Measurements from ENCODE around the gene NTN3. TPM values are rescaled to one million over a fixed set of nuclear protein-coding genes. Genes with fewer than 3 reads are reported as not detected.

The NTN3 gene
- total RNA-seq, 1 experiment from 2014 or later, result not detected

GRCh38 chr16:2472488-2472864, 1.4 kb downstream of the NTN3 start:
- TF ChIP-seq, protein P1, sequence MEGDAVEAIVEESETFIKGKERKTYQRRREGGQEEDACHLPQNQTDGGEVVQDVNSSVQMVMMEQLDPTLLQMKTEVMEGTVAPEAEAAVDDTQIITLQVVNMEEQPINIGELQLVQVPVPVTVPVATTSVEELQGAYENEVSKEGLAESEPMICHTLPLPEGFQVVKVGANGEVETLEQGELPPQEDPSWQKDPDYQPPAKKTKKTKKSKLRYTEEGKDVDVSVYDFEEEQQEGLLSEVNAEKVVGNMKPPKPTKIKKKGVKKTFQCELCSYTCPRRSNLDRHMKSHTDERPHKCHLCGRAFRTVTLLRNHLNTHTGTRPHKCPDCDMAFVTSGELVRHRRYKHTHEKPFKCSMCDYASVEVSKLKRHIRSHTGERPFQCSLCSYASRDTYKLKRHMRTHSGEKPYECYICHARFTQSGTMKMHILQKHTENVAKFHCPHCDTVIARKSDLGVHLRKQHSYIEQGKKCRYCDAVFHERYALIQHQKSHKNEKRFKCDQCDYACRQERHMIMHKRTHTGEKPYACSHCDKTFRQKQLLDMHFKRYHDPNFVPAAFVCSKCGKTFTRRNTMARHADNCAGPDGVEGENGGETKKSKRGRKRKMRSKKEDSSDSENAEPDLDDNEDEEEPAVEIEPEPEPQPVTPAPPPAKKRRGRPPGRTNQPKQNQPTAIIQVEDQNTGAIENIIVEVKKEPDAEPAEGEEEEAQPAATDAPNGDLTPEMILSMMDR (IDR thresholded peaks at IDR 0.05; ENCODE audit: unreplicated experiment), result no peak
- peaks cover 44% of the 10 kb centered on the region for H3K27me3 Mint-ChIP-seq (ENCODE audit: unreplicated experiment)
- no peak for DNase-seq
- intact Hi-C loops (cut with micrococcal nuclease; ENCODE audit: unreplicated experiment), result no loop called here
- peaks cover 42% of the 10 kb centered on the region for H3K36me3 Mint-ChIP-seq (ENCODE audit: insufficient read depth, unreplicated experiment)
- BruUV-seq (replicated peaks), result no TSS peak
- CTCF ChIA-PET, result no interaction called here
- no peak overlapping the region for H3K27ac Mint-ChIP-seq (ENCODE audit: unreplicated experiment)
- peak overlapping the region; percentile 79 for H3K4me3 Mint-ChIP-seq (ENCODE audit: low read depth, unreplicated experiment)
- H3K9me3 Mint-ChIP-seq (ENCODE audit: low read depth, unreplicated experiment), result no peaks in the 10 kb centered on the region
- peaks cover 27% of the 10 kb centered on the region for H3K4me1 Mint-ChIP-seq (ENCODE audit: low read depth, unreplicated experiment)

GRCh38 chr16:2472885-2473445, 1.9 kb downstream of the NTN3 start:
- H3K4me1 Mint-ChIP-seq (ENCODE audit: low read depth, unreplicated experiment), result peaks cover 31% of the 10 kb centered on the region
- no TSS peak for BruUV-seq (replicated peaks)
- peaks cover 42% of the 10 kb centered on the region for H3K36me3 Mint-ChIP-seq (ENCODE audit: insufficient read depth, unreplicated experiment)
- DNase-seq, result peak; percentile 35
- peak overlapping the region; percentile 79 for H3K4me3 Mint-ChIP-seq (ENCODE audit: low read depth, unreplicated experiment)
- TF ChIP-seq, protein P1 (IDR thresholded peaks at IDR 0.05; ENCODE audit: unreplicated experiment), result no peak
- CTCF ChIA-PET, result no interaction called here
- peaks cover 44% of the 10 kb centered on the region for H3K27me3 Mint-ChIP-seq (ENCODE audit: unreplicated experiment)
- peak overlapping the region; percentile 66 for H3K27ac Mint-ChIP-seq (ENCODE audit: unreplicated experiment)
- intact Hi-C loops (cut with micrococcal nuclease; ENCODE audit: unreplicated experiment), result no loop called here
- no peaks in the 10 kb centered on the region for H3K9me3 Mint-ChIP-seq (ENCODE audit: low read depth, unreplicated experiment)

DNA sequence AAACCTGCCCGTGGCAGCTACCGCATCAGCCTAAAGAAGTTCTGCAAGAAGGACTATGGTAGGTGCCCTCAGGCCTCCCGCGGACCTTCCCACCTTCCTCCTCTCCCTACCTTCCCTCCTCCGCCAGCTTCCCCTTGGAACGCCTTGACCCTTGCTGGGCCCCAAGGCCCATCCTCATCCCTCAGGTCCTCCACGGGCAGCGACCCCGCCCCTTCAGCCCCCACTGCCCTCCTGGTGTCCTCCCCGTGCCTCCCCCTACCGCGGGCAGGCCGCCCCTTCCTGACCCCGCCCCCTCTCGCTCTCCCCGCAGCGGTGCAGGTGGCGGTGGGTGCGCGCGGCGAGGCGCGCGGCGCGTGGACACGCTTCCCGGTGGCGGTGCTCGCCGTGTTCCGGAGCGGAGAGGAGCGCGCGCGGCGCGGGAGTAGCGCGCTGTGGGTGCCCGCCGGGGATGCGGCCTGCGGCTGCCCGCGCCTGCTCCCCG, 2.4 kb downstream of the NTN3 start:
- peaks cover 36% of the 10 kb centered on the region for H3K4me1 Mint-ChIP-seq (ENCODE audit: low read depth, unreplicated experiment)
- H3K36me3 Mint-ChIP-seq (ENCODE audit: insufficient read depth, unreplicated experiment), result peaks cover 38% of the 10 kb centered on the region
- no peaks in the 10 kb centered on the region for H3K9me3 Mint-ChIP-seq (ENCODE audit: low read depth, unreplicated experiment)
- H3K27ac Mint-ChIP-seq (ENCODE audit: unreplicated experiment), result peak overlapping the region; percentile 66
- CTCF ChIA-PET, result no interaction called here
- peaks cover 44% of the 10 kb centered on the region for H3K27me3 Mint-ChIP-seq (ENCODE audit: unreplicated experiment)
- TF ChIP-seq, protein P1 (IDR thresholded peaks at IDR 0.05; ENCODE audit: unreplicated experiment), result no peak
- intact Hi-C loops (cut with micrococcal nuclease; ENCODE audit: unreplicated experiment), result no loop called here
- peak overlapping the region; percentile 79 for H3K4me3 Mint-ChIP-seq (ENCODE audit: low read depth, unreplicated experiment)
- no peak for DNase-seq
- no TSS peak for BruUV-seq (replicated peaks)

- Mint-ChIP-seq H3K9me3 (ENCODE audit: low read depth, unreplicated experiment) (no peaks in the 10 kb centered on the region), H3K27me3 (ENCODE audit: unreplicated experiment) (peaks cover 37% of the 10 kb centered on the region), H3K4me1 (ENCODE audit: low read depth, unreplicated experiment) (peaks cover 36% of the 10 kb centered on the region), H3K27ac (ENCODE audit: unreplicated experiment) (peak overlapping the region; percentile 36), H3K4me3 (ENCODE audit: low read depth, unreplicated experiment) (peak overlapping the region; percentile 79), H3K36me3 (ENCODE audit: insufficient read depth, unreplicated experiment) (peaks cover 32% of the 10 kb centered on the region)
- DNase-seq, result peak; percentile 60
- intact Hi-C loops (cut with micrococcal nuclease; ENCODE audit: unreplicated experiment), result no loop called here
- BruUV-seq (replicated peaks), result no TSS peak
- CTCF ChIA-PET, result interaction anchor here (0.7 kb wide), 1 partner anchor 42 kb away, joined by 5 read pairs; no protein-coding TSS in a partner anchor
- TF ChIP-seq, protein P1 (IDR thresholded peaks at IDR 0.05; ENCODE audit: unreplicated experiment), result peak; percentile 16
Observed at GRCh38 chr16:2473999-2474876, 3.1 kb downstream of the NTN3 start.
